Measurements from ENCODE around the gene PPARD.

Gene PPARD

DNA sequence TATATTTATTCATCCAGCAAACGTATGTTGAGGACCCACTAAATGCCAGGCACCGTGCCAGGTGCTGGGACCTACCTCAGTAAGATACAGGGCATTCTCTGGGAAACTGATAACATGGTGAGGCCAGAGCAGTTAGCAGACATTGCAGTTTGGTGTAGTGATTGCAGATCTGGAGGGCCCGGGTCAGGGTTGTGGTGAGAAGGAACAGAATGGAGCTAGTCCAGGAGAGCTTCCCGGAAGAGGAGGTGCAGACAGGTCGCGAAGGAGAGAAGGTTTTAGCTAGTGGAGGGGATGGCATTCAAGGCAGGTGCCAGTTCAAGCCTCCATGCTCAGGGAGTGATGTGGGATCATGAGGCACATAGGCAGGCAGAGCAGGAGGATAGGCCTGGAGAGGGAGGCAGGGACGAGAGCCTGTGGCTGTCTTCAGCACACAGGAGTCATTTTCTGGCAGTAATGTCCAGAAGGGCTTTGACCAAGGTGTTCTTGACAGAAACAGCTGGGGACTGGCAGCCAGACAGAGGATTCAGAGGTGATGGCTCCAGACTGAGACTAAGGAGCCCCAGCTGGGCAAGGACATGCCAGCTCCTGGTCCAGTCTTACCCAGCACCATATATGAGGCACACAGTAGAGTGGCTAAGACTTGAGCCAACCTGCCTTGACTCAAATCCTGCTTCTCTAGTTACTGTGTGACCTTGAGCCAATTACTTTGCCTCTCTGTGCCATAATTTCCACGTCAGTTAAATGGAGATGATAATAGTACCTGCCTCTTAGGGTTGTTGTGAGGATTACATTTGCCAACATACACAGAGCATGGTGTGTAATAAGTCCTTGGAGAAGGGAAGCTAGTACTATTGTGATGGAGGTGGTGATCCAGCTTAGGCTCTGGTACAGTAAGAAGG, 61.4 kb downstream of the PPARD start:
- no peaks in the 10 kb centered on the region for H3K9me3 ChIP-seq (ENCODE audit: low read length)
- no peak overlapping the region for H3K4me3 ChIP-seq (ENCODE audit: low read depth in 1 of 2, low read length in 2 of 2)
- no peaks in the 10 kb centered on the region for H3K4me1 ChIP-seq (ENCODE audit: insufficient read depth, low read length)
- no peaks in the 10 kb centered on the region for H3K27me3 ChIP-seq (ENCODE audit: control insufficient read depth in 1 of 2, insufficient read depth in 2 of 2, low read length in 2 of 2)
- H3K36me3 ChIP-seq (ENCODE audit: insufficient read depth, low read length): no peaks in the 10 kb centered on the region
- H3K27ac ChIP-seq (ENCODE audit: low read depth, low read length): no peak overlapping the region
- no peak overlapping the region for H3K9ac ChIP-seq (ENCODE audit: low read length)

GRCh38 chr6:35406711-35407485, 64.5 kb downstream of the PPARD start:
- Histone ChIP-seq H3K4me3 (ENCODE audit: low read depth in 1 of 2, low read length in 2 of 2) (no peak overlapping the region), H3K9ac (ENCODE audit: low read length) (no peak overlapping the region), H3K9me3 (ENCODE audit: low read length) (no peaks in the 10 kb centered on the region), H3K36me3 (ENCODE audit: insufficient read depth, low read length) (peaks cover 7% of the 10 kb centered on the region), H3K27ac (ENCODE audit: low read depth, low read length) (no peak overlapping the region), H3K4me1 (ENCODE audit: insufficient read depth, low read length) (no peaks in the 10 kb centered on the region), H3K27me3 (ENCODE audit: control insufficient read depth in 1 of 2, insufficient read depth in 2 of 2, low read length in 2 of 2) (no peaks in the 10 kb centered on the region)

DNA sequence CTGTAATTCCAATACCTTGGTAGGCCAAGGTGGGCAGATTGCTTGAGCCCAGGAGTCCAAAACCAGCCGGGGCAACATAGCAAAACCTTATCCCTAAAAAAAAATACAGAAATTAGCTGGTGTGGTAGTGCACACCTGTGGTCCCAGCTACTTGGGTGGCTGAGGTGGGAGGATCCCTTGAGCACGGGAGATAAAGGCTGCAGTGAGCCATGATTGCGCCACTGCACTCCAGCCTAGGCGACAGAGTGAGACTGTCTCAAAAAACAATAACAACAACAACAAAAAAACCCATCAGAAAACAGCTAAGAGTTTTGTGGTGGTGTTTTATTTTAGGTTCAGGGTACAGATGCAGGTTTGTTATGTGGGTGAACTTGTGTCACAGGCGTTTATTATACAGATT, 66.9 kb downstream of the PPARD start:
- no peak overlapping the region for H3K9ac ChIP-seq (ENCODE audit: low read length)
- peaks cover 18% of the 10 kb centered on the region for H3K36me3 ChIP-seq (ENCODE audit: insufficient read depth, low read length)
- H3K9me3 ChIP-seq (ENCODE audit: low read length): no peaks in the 10 kb centered on the region
- H3K4me3 ChIP-seq (ENCODE audit: low read depth in 1 of 2, low read length in 2 of 2): no peak overlapping the region
- H3K4me1 ChIP-seq (ENCODE audit: insufficient read depth, low read length): peaks cover under 1% of the 10 kb centered on the region
- no peak overlapping the region for H3K27ac ChIP-seq (ENCODE audit: low read depth, low read length)
- no peaks in the 10 kb centered on the region for H3K27me3 ChIP-seq (ENCODE audit: control insufficient read depth in 1 of 2, insufficient read depth in 2 of 2, low read length in 2 of 2)

DNA sequence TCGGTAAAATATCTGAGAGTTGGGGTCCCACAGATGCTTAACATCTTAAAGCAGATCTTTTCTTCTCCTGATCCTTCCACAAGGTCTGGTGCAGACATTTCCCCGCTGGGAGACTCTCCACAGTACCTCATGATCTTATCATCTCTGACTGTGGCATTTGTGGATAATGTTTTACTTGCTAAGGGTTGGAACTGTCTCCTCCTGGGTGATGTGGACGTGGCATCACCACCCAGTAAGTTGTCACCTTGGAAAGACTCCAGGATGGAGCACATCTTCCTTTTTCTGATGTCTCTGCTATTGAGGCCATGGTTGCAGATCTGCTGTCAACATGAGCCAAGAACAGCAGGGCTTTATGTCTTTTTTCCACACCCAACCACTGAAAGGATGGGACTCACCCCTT, 67.8 kb downstream of the PPARD start:
- H3K9ac ChIP-seq (ENCODE audit: low read length): no peak overlapping the region
- H3K27ac ChIP-seq (ENCODE audit: low read depth, low read length): no peak overlapping the region
- H3K27me3 ChIP-seq (ENCODE audit: control insufficient read depth in 1 of 2, insufficient read depth in 2 of 2, low read length in 2 of 2): no peaks in the 10 kb centered on the region
- peaks cover 9% of the 10 kb centered on the region for H3K4me1 ChIP-seq (ENCODE audit: insufficient read depth, low read length)
- no peaks in the 10 kb centered on the region for H3K9me3 ChIP-seq (ENCODE audit: low read length)
- H3K4me3 ChIP-seq (ENCODE audit: low read depth in 1 of 2, low read length in 2 of 2): no peak overlapping the region
- H3K36me3 ChIP-seq (ENCODE audit: insufficient read depth, low read length): peaks cover 18% of the 10 kb centered on the region

- H3K9ac ChIP-seq (ENCODE audit: low read length): no peak overlapping the region
- peaks cover 18% of the 10 kb centered on the region for H3K36me3 ChIP-seq (ENCODE audit: insufficient read depth, low read length)
- H3K9me3 ChIP-seq (ENCODE audit: low read length): no peaks in the 10 kb centered on the region
- H3K4me1 ChIP-seq (ENCODE audit: insufficient read depth, low read length): peaks cover 14% of the 10 kb centered on the region
- no peak overlapping the region for H3K27ac ChIP-seq (ENCODE audit: low read depth, low read length)
- H3K4me3 ChIP-seq (ENCODE audit: low read depth in 1 of 2, low read length in 2 of 2): no peak overlapping the region
- H3K27me3 ChIP-seq (ENCODE audit: control insufficient read depth in 1 of 2, insufficient read depth in 2 of 2, low read length in 2 of 2): no peaks in the 10 kb centered on the region
Observed at GRCh38 chr6:35411066-35411465, 68.7 kb downstream of the PPARD start.

GRCh38 chr6:35412102-35412501, 69.7 kb downstream of the PPARD start:
- Histone ChIP-seq H3K27me3 (ENCODE audit: control insufficient read depth in 1 of 2, insufficient read depth in 2 of 2, low read length in 2 of 2) (no peaks in the 10 kb centered on the region), H3K4me3 (ENCODE audit: low read depth in 1 of 2, low read length in 2 of 2) (no peak overlapping the region), H3K27ac (ENCODE audit: low read depth, low read length) (no peak overlapping the region), H3K4me1 (ENCODE audit: insufficient read depth, low read length) (peaks cover 14% of the 10 kb centered on the region), H3K9me3 (ENCODE audit: low read length) (no peaks in the 10 kb centered on the region), H3K9ac (ENCODE audit: low read length) (no peak overlapping the region), H3K36me3 (ENCODE audit: insufficient read depth, low read length) (peaks cover 18% of the 10 kb centered on the region)

GRCh38 chr6:35413911-35414310, 71.6 kb downstream of the PPARD start:
- no peaks in the 10 kb centered on the region for H3K27me3 ChIP-seq (ENCODE audit: control insufficient read depth in 1 of 2, insufficient read depth in 2 of 2, low read length in 2 of 2)
- peaks cover 14% of the 10 kb centered on the region for H3K4me1 ChIP-seq (ENCODE audit: insufficient read depth, low read length)
- H3K27ac ChIP-seq (ENCODE audit: low read depth, low read length): no peak overlapping the region
- H3K9ac ChIP-seq (ENCODE audit: low read length): no peak overlapping the region
- no peak overlapping the region for H3K4me3 ChIP-seq (ENCODE audit: low read depth in 1 of 2, low read length in 2 of 2)
- H3K9me3 ChIP-seq (ENCODE audit: low read length): no peaks in the 10 kb centered on the region
- peaks cover 24% of the 10 kb centered on the region for H3K36me3 ChIP-seq (ENCODE audit: insufficient read depth, low read length)

DNA sequence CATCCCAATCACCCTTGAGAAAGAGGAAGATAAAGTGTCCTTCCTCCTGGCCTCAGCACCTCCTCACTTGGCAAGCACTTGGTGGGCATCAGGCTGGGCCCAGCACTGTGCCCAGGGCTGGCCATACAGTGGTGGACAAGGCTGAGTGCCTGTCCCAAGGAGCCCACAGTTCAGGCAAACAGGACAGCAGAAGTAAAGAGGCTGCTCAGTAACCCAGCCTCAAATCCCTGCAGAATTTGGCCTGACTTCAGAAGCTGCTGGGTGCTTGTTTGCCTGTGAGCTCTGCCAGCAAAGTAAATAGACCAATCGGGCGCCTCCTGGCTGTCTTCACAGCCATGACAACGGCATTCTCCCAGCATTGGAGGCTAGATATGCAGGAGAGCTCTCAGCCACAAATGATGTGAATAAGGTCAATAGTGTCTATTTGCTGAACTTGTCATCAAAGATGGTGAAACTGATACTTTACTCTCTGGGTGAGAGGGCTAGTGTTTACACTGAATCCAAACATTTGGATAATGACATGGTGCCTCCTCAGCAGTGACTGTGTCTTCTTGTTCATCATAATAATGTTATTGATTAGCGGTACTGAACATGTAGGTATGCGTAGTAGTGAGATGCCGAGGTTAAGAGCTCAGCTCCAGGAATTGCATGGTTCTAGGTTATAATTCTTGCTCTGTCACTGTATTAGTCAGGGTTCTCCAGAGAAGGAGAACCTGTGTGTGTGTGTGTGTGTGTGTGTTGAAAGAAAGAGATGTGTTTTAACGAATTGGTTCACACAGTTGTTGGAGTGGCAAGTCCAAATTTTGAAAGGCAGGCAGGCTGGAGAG, 72.9 kb downstream of the PPARD start:
- Histone ChIP-seq H3K36me3 (ENCODE audit: insufficient read depth, low read length) (peaks cover 24% of the 10 kb centered on the region), H3K4me3 (ENCODE audit: low read depth in 1 of 2, low read length in 2 of 2) (no peak overlapping the region), H3K27ac (ENCODE audit: low read depth, low read length) (no peak overlapping the region), H3K9me3 (ENCODE audit: low read length) (no peaks in the 10 kb centered on the region), H3K4me1 (ENCODE audit: insufficient read depth, low read length) (peaks cover 14% of the 10 kb centered on the region), H3K9ac (ENCODE audit: low read length) (no peak overlapping the region), H3K27me3 (ENCODE audit: control insufficient read depth in 1 of 2, insufficient read depth in 2 of 2, low read length in 2 of 2) (no peaks in the 10 kb centered on the region)

- H3K9ac ChIP-seq (ENCODE audit: low read length): no peak overlapping the region
- peaks cover 20% of the 10 kb centered on the region for H3K36me3 ChIP-seq (ENCODE audit: insufficient read depth, low read length)
- H3K4me3 ChIP-seq (ENCODE audit: low read depth in 1 of 2, low read length in 2 of 2): no peak overlapping the region
- no peak overlapping the region for H3K27ac ChIP-seq (ENCODE audit: low read depth, low read length)
- no peaks in the 10 kb centered on the region for H3K27me3 ChIP-seq (ENCODE audit: control insufficient read depth in 1 of 2, insufficient read depth in 2 of 2, low read length in 2 of 2)
- H3K4me1 ChIP-seq (ENCODE audit: insufficient read depth, low read length): peaks cover 14% of the 10 kb centered on the region
- no peaks in the 10 kb centered on the region for H3K9me3 ChIP-seq (ENCODE audit: low read length)
Observed at GRCh38 chr6:35417979-35418661, 75.8 kb downstream of the PPARD start.

GRCh38 chr6:35419417-35419816, 77.1 kb downstream of the PPARD start:
- peaks cover 12% of the 10 kb centered on the region for H3K4me1 ChIP-seq (ENCODE audit: insufficient read depth, low read length)
- H3K27me3 ChIP-seq (ENCODE audit: control insufficient read depth in 1 of 2, insufficient read depth in 2 of 2, low read length in 2 of 2): no peaks in the 10 kb centered on the region
- H3K9ac ChIP-seq (ENCODE audit: low read length): no peak overlapping the region
- no peak overlapping the region for H3K27ac ChIP-seq (ENCODE audit: low read depth, low read length)
- no peak overlapping the region for H3K4me3 ChIP-seq (ENCODE audit: low read depth in 1 of 2, low read length in 2 of 2)
- no peaks in the 10 kb centered on the region for H3K9me3 ChIP-seq (ENCODE audit: low read length)
- peaks cover 28% of the 10 kb centered on the region for H3K36me3 ChIP-seq (ENCODE audit: insufficient read depth, low read length)

DNA sequence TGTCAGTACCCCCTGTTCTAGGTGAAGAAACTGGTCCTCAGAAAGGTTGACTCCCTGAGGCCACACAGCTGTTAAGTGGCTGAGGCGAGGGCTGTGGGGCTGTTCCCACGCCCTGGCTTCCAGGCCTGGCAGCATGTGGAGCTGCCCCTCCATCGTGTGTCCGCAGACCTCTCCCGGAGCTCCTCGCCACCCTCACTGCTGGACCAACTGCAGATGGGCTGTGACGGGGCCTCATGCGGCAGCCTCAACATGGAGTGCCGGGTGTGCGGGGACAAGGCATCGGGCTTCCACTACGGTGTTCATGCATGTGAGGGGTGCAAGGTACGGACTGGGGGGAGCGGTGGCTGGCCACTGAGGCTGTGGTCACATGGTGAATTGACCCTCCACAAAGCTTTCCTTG, 77.6 kb downstream of the PPARD start:
- peaks cover 31% of the 10 kb centered on the region for H3K36me3 ChIP-seq (ENCODE audit: insufficient read depth, low read length)

More for the DNA sequence above, 77.6 kb downstream of the PPARD start:
- H3K27me3 ChIP-seq (ENCODE audit: control insufficient read depth in 1 of 2, insufficient read depth in 2 of 2, low read length in 2 of 2): no peaks in the 10 kb centered on the region
- peaks cover 7% of the 10 kb centered on the region for H3K4me1 ChIP-seq (ENCODE audit: insufficient read depth, low read length)
- no peak overlapping the region for H3K4me3 ChIP-seq (ENCODE audit: low read depth in 1 of 2, low read length in 2 of 2)
- H3K27ac ChIP-seq (ENCODE audit: low read depth, low read length): no peak overlapping the region
- no peaks in the 10 kb centered on the region for H3K9me3 ChIP-seq (ENCODE audit: low read length)
- H3K9ac ChIP-seq (ENCODE audit: low read length): no peak overlapping the region

Data from muscle layer of colon (tissue), 2 donors.